ENCODE measurements around the gene TMEFF1. TPM values are rescaled to one million over a fixed set of nuclear protein-coding genes. Genes with fewer than 3 reads are reported as not detected.

TMEFF1 gene
- total RNA-seq, 1 donor from 2014 or later, result not detected

- no peaks in the 10 kb centered on the region for H3K36me3 Mint-ChIP-seq (ENCODE audit: low read depth)
- ChIA-PET CTCF (no interaction called here), POLR2A (no interaction called here)
- no peaks in the 10 kb centered on the region for H3K9me3 Mint-ChIP-seq
- no peak overlapping the region for H3K4me3 Mint-ChIP-seq
- no peak for DNase-seq
- no peaks in the 10 kb centered on the region for H3K4me1 Mint-ChIP-seq
- TF ChIP-seq, protein P1, sequence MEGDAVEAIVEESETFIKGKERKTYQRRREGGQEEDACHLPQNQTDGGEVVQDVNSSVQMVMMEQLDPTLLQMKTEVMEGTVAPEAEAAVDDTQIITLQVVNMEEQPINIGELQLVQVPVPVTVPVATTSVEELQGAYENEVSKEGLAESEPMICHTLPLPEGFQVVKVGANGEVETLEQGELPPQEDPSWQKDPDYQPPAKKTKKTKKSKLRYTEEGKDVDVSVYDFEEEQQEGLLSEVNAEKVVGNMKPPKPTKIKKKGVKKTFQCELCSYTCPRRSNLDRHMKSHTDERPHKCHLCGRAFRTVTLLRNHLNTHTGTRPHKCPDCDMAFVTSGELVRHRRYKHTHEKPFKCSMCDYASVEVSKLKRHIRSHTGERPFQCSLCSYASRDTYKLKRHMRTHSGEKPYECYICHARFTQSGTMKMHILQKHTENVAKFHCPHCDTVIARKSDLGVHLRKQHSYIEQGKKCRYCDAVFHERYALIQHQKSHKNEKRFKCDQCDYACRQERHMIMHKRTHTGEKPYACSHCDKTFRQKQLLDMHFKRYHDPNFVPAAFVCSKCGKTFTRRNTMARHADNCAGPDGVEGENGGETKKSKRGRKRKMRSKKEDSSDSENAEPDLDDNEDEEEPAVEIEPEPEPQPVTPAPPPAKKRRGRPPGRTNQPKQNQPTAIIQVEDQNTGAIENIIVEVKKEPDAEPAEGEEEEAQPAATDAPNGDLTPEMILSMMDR (IDR thresholded peaks at IDR 0.05), result no peak
- intact Hi-C loops (cut with micrococcal nuclease), result no loop called here
- H3K27me3 Mint-ChIP-seq, result no peaks in the 10 kb centered on the region
- ATAC-seq (ENCODE audit: low read depth), result no peak
- no peak overlapping the region for H3K27ac Mint-ChIP-seq
Measured at GRCh38 chr9:100589582-100589981, 116.6 kb downstream of the TMEFF1 start.

DNA sequence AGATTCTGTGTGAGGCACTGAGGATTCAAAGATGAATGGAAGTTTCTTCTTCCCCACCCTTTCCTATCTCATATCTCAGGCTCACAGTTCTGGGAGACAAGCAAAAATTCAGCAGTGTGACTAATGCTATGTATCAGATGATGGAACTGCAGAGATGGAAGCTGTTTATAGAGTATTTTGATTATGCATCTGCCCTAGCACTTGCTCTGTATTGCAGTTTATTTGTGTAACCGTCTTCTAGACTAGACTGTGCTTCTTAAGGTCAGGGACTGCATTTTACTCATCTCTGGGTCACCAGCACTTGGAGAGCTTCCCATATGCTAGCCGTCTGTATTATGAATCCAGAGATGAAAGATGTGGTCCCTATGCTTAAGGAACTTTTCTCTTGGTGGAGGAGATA lies 117.5 kb downstream of the TMEFF1 start:
- TF ChIP-seq, protein P1 (IDR thresholded peaks at IDR 0.05), result no peak
- Mint-ChIP-seq H3K4me1 (no peaks in the 10 kb centered on the region), H3K36me3 (ENCODE audit: low read depth) (no peaks in the 10 kb centered on the region), H3K27ac (no peak overlapping the region), H3K9me3 (no peaks in the 10 kb centered on the region), H3K27me3 (no peaks in the 10 kb centered on the region), H3K4me3 (no peak overlapping the region)
- DNase-seq (no peak), ATAC-seq (ENCODE audit: low read depth) (no peak)
- CTCF ChIA-PET, result no interaction called here
- POLR2A ChIA-PET, result no interaction called here
- intact Hi-C loops (cut with micrococcal nuclease), result loop anchor here (10.0 kb wide), 1 partner anchor 766 kb away; the partner anchor contains the start of gene NR4A3

GRCh38 chr9:100591139-100591538 lies 118.2 kb downstream of the TMEFF1 start:
- ATAC-seq (ENCODE audit: low read depth), result no peak
- Mint-ChIP-seq H3K4me3 (no peak overlapping the region), H3K9me3 (no peaks in the 10 kb centered on the region), H3K27ac (no peak overlapping the region), H3K36me3 (ENCODE audit: low read depth) (no peaks in the 10 kb centered on the region), H3K4me1 (no peaks in the 10 kb centered on the region), H3K27me3 (no peaks in the 10 kb centered on the region)
- TF ChIP-seq, protein P1 (IDR thresholded peaks at IDR 0.05), result no peak
- intact Hi-C loops (cut with micrococcal nuclease), result loop anchor here (10.0 kb wide), 1 partner anchor 766 kb away; the partner anchor contains the start of gene NR4A3
- CTCF ChIA-PET, result no interaction called here
- POLR2A ChIA-PET, result no interaction called here
- no peak for DNase-seq

GRCh38 chr9:100591639-100592412 lies 118.9 kb downstream of the TMEFF1 start:
- CTCF ChIA-PET, result no interaction called here
- DNase-seq (no peak), ATAC-seq (ENCODE audit: low read depth) (no peak)
- TF ChIP-seq, protein P1 (IDR thresholded peaks at IDR 0.05), result no peak
- intact Hi-C loops (cut with micrococcal nuclease), result loop anchor here (10.0 kb wide), 1 partner anchor 767 kb away; the partner anchor contains the start of gene NR4A3
- H3K27me3 Mint-ChIP-seq, result no peaks in the 10 kb centered on the region
- no peaks in the 10 kb centered on the region for H3K9me3 Mint-ChIP-seq
- POLR2A ChIA-PET, result no interaction called here
- no peak overlapping the region for H3K4me3 Mint-ChIP-seq
- no peaks in the 10 kb centered on the region for H3K4me1 Mint-ChIP-seq
- no peak overlapping the region for H3K27ac Mint-ChIP-seq
- H3K36me3 Mint-ChIP-seq (ENCODE audit: low read depth), result no peaks in the 10 kb centered on the region

DNA sequence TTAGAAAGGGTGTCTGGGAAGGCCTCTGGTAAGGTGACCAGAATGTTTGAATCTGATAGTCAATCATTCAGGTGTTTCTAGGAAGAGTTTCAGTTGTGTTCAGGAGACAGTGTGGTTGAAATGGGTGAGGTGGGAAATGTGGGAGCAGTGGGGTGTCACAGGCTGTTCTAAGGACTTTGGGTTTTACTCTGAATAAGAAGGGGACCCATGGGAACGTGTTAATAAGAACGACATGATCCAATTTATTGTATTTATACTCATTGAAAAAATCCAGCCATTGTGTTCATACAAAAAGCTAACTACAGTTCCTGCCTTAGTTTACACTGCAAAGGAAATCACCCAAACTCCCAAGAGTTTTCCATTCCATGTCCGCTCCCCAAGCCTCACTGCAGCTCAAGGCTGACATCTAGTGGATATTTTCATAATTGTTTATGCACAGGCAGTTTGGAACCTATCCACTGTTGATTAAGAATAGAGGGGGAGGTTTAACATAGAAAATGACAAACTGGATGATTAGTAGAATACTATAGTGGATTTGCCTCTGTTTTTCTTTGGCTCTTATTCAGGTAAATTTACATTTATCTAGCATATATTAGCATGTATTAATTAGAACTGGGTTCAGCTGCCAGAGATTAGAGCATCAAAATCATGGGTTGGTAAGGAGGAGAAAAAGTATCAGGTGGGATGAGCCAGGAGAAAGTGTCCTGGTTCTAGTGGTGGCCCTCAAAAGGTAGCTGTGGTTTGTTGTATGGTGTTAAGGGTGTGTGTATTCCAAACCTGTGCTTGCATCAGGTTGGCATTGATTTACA lies 122.6 kb downstream of the TMEFF1 start:
- ChIA-PET POLR2A (no interaction called here), CTCF (interaction anchor here (0.7 to 1.3 kb wide), 4 partner anchors 11 to 1748 kb away, joined by 3 to 6 read pairs (median 4); no protein-coding TSS in a partner anchor)
- H3K36me3 Mint-ChIP-seq (ENCODE audit: low read depth), result no peaks in the 10 kb centered on the region
- intact Hi-C loops (cut with micrococcal nuclease), result loop anchor here (1.0 to 10.0 kb wide), 8 partner anchors 167 to 1747 kb away; partner anchors contain the start of genes NR4A3, RNF20 and TEX10
- H3K27ac Mint-ChIP-seq, result no peak overlapping the region
- TF ChIP-seq, protein P1 (IDR thresholded peaks at IDR 0.05), result peak; percentile 69
- no peaks in the 10 kb centered on the region for H3K9me3 Mint-ChIP-seq
- DNase-seq (no peak), ATAC-seq (ENCODE audit: low read depth) (no peak)
- H3K4me1 Mint-ChIP-seq, result peaks cover 18% of the 10 kb centered on the region
- H3K27me3 Mint-ChIP-seq, result no peaks in the 10 kb centered on the region
- no peak overlapping the region for H3K4me3 Mint-ChIP-seq
